Memory B cell (primary cell): ENCODE data around the gene TOR4A.
"Not testable (repeated sequence)": the region's sequence is repeated elsewhere in the genome, so short reads cannot be mapped to it uniquely, and the experiment has no call there.

Source experiments
- ATAC-seq: fragments of 150-1000 bp; cut with Tn5 transposase; 2 replicates; pipeline ENCODE4 v1.10.0; 2021; ENCODE audit warnings: low read depth, mild to moderate bottlenecking, moderate library complexity
- DNase-seq, 2 donors: peaks; one replicate each; pipeline ENCODE4 v3.0.0; 2022; ENCODE audit warnings: low spot score in 2 of 2
- H3K27ac Mint-ChIP-seq: one replicate; pipeline ENCODE4 v1.8.0; 2022; ENCODE audit warnings: mild to moderate bottlenecking, moderate library complexity, mixed read lengths
- H3K27me3 Mint-ChIP-seq: one replicate; pipeline ENCODE4 v1.8.0; 2022; ENCODE audit warnings: mixed read lengths
- H3K36me3 Mint-ChIP-seq: one replicate; pipeline ENCODE4 v1.8.0; 2022; ENCODE audit warnings: mild to moderate bottlenecking, mixed read lengths
- H3K4me1 Mint-ChIP-seq: one replicate; pipeline ENCODE4 v1.8.0; 2022; ENCODE audit warnings: mixed read lengths
- H3K4me3 Mint-ChIP-seq: one replicate; pipeline ENCODE4 v1.8.0; 2022; ENCODE audit warnings: mild to moderate bottlenecking, moderate library complexity, mixed read lengths
- H3K9me3 Mint-ChIP-seq: one replicate; pipeline ENCODE4 v1.8.0; 2022; ENCODE audit warnings: mixed read lengths

The TOR4A gene

GRCh38 chr9:137321726-137322361 lies 44.3 kb downstream of the TOR4A start:
- DNase-seq (no peak), ATAC-seq (no peak)
- no peak overlapping the region for H3K27ac Mint-ChIP-seq

GRCh38 chr9:137323531-137324331 lies 46.2 kb downstream of the TOR4A start:
- Mint-ChIP-seq H3K4me3 (no peak overlapping the region), H3K4me1 (peaks cover 14% of the 10 kb centered on the region), H3K27me3 (peaks cover 6% of the 10 kb centered on the region), H3K36me3 (peaks cover 2% of the 10 kb centered on the region), H3K9me3 (peaks cover 4% of the 10 kb centered on the region), H3K27ac (no peak overlapping the region)
- DNase-seq = no peak
- ATAC-seq = no peak

More at GRCh38 chr9:137321726-137322361, 44.3 kb downstream of the TOR4A start:
- H3K36me3 Mint-ChIP-seq = peaks cover 1% of the 10 kb centered on the region
- peaks cover 12% of the 10 kb centered on the region for H3K4me1 Mint-ChIP-seq
- peaks cover 1% of the 10 kb centered on the region for H3K9me3 Mint-ChIP-seq
- peaks cover 2% of the 10 kb centered on the region for H3K27me3 Mint-ChIP-seq
- H3K4me3 Mint-ChIP-seq = no peak overlapping the region

- Mint-ChIP-seq H3K36me3 (peaks cover 2% of the 10 kb centered on the region), H3K27me3 (peaks cover 6% of the 10 kb centered on the region), H3K27ac (no peak overlapping the region), H3K9me3 (peaks cover 4% of the 10 kb centered on the region), H3K4me3 (no peak overlapping the region), H3K4me1 (peaks cover 14% of the 10 kb centered on the region)
- ATAC-seq (no peak), DNase-seq (no peak)
Observed at GRCh38 chr9:137325124-137325523, 47.6 kb downstream of the TOR4A start.

- DNase-seq = no peak
- Mint-ChIP-seq H3K36me3 (peaks cover 2% of the 10 kb centered on the region), H3K4me3 (no peak overlapping the region), H3K9me3 (peaks cover 4% of the 10 kb centered on the region), H3K27me3 (peaks cover 6% of the 10 kb centered on the region), H3K4me1 (peaks cover 10% of the 10 kb centered on the region), H3K27ac (peak overlapping the region; percentile 84)
- no peak for ATAC-seq
Observed at GRCh38 chr9:137325799-137326198, 48.3 kb downstream of the TOR4A start.

GRCh38 chr9:137326445-137327065 lies 49.0 kb downstream of the TOR4A start:
- peaks cover 6% of the 10 kb centered on the region for H3K27me3 Mint-ChIP-seq
- H3K27ac Mint-ChIP-seq = peak overlapping the region; percentile 84
- DNase-seq (peak in 1 of 2 donors; percentile 66), ATAC-seq (peak; percentile 93)
- peaks cover 2% of the 10 kb centered on the region for H3K36me3 Mint-ChIP-seq
- H3K4me1 Mint-ChIP-seq = peaks cover 10% of the 10 kb centered on the region
- H3K9me3 Mint-ChIP-seq = peaks cover 4% of the 10 kb centered on the region
- peak overlapping the region; percentile 75 for H3K4me3 Mint-ChIP-seq

GRCh38 chr9:137327641-137328550 lies 50.4 kb downstream of the TOR4A start:
- H3K27ac Mint-ChIP-seq = peak overlapping the region; percentile 84
- not testable (repeated sequence) for H3K9me3 Mint-ChIP-seq, H3K36me3 Mint-ChIP-seq, H3K27me3 Mint-ChIP-seq, ATAC-seq, H3K4me3 Mint-ChIP-seq, DNase-seq, H3K4me1 Mint-ChIP-seq

GRCh38 chr9:137329590-137329989 lies 52.1 kb downstream of the TOR4A start:
- not testable (repeated sequence) for H3K4me1 Mint-ChIP-seq, H3K36me3 Mint-ChIP-seq, ATAC-seq, H3K4me3 Mint-ChIP-seq, DNase-seq, H3K9me3 Mint-ChIP-seq, H3K27me3 Mint-ChIP-seq
- peak overlapping the region; percentile 72 for H3K27ac Mint-ChIP-seq

GRCh38 chr9:137330689-137331088 lies 53.2 kb downstream of the TOR4A start:
- ATAC-seq (no peak), DNase-seq (no peak)
- H3K27ac Mint-ChIP-seq = no peak overlapping the region
- peaks cover 2% of the 10 kb centered on the region for H3K36me3 Mint-ChIP-seq
- H3K9me3 Mint-ChIP-seq = peaks cover 4% of the 10 kb centered on the region
- H3K4me3 Mint-ChIP-seq = no peak overlapping the region
- peaks cover 7% of the 10 kb centered on the region for H3K27me3 Mint-ChIP-seq
- peaks cover 10% of the 10 kb centered on the region for H3K4me1 Mint-ChIP-seq

- H3K27ac Mint-ChIP-seq = no peak overlapping the region
- no peak overlapping the region for H3K4me3 Mint-ChIP-seq
- no peaks in the 10 kb centered on the region for H3K36me3 Mint-ChIP-seq
- H3K4me1 Mint-ChIP-seq = peaks cover 3% of the 10 kb centered on the region
- DNase-seq (no peak), ATAC-seq (no peak)
- H3K9me3 Mint-ChIP-seq = peaks cover 2% of the 10 kb centered on the region
- peaks cover 6% of the 10 kb centered on the region for H3K27me3 Mint-ChIP-seq
Observed at GRCh38 chr9:137331929-137332328, 54.4 kb downstream of the TOR4A start.
